ENCODE results near the gene ZKSCAN3. TPM values are rescaled to one million over a fixed set of nuclear protein-coding genes. Genes with fewer than 3 reads are reported as not detected.

Gene ZKSCAN3
- total and polyA plus RNA-seq, 2 of the 8 experiments (the other 6 are each of a cell fraction or from before 2014, with no cell fraction given): 2.7 to 9.8 TPM

DNA sequence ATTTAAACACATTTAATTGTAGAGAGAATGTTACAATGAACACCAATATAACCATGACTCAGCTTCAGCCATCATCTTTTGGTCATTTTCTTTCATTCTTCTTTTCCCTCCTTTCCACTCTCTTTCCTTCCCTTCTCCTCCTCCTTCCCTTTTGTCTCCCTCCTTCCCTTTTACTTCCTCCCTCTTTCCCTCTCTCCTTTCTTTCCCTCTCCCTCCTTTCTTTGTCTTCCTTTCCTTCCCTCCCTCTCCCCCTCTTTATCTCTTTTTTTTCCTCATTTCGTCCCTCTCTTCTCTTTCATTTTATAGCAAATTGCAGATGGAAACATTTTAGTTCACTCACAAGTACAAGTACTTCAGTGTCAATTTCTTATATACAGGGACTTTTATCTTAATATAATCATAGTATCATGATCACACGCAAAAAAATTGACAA lies 1.8 kb downstream of the ZKSCAN3 start:
- Histone ChIP-seq H4K20me1 (replicated peaks in 1 of 2; ENCODE audit: control insufficient read depth in 1 of 2, insufficient read depth in 2 of 2, low read length in 2 of 2) (peaks cover 0 to 5% of the 10 kb centered on the region in 2 experiments), H3K4me2 (ENCODE audit: insufficient read depth in 1 of 2, low read depth in 2 of 2, low read length in 2 of 2) (peak overlapping the region in 1 of 2 experiments; percentile 66; a peak in 2 of 4 replicates), H3K4me3 (ENCODE audit: extremely low read depth in 1 of 4, insufficient read depth in 2 of 4, low read depth in 3 of 4, low read length in 4 of 4) (peak overlapping the region in 1 of 4 experiments; percentile 94; a peak in 2 of 8 replicates), H2BK120ac (replicated peaks; ENCODE audit: low read depth, low read length) (no peak overlapping the region), H4K5ac (ENCODE audit: insufficient read length, low read depth, low read length) (no peak overlapping the region), H2BK15ac (ENCODE audit: low read length) (no peak overlapping the region), H3K27ac (ENCODE audit: low read depth, low read length) (no peak overlapping the region), H3K14ac (ENCODE audit: insufficient read length) (no peak overlapping the region), H2BK12ac (ENCODE audit: low read depth, low read length) (no peak overlapping the region), H3K23ac (ENCODE audit: insufficient read length) (no peak overlapping the region), H3K36me3 (ENCODE audit: control insufficient read depth in 2 of 4, insufficient read depth in 4 of 4, low read length in 3 of 4) (no peaks in the 10 kb centered on the region), H3K23me2 (ENCODE audit: low read depth, low read length) (peaks cover 3% of the 10 kb centered on the region; the same call in 1 of the 2 replicates), H2AK5ac (ENCODE audit: low read depth, low read length) (no peak overlapping the region), H3K18ac (ENCODE audit: extremely low read depth, low read length) (no peak overlapping the region), H3K4ac (replicated peaks; ENCODE audit: insufficient read length, low read depth, low read length) (no peak overlapping the region), H4K91ac (replicated peaks; ENCODE audit: insufficient read length, low read length) (no peak overlapping the region), H2AFZ (ENCODE audit: low read length) (no peak overlapping the region), H3K9me3 (ENCODE audit: insufficient read depth in 2 of 2, low read depth in 1 of 2, low read length in 1 of 2) (peaks cover 0 to 3% of the 10 kb centered on the region in 2 experiments; a peak in 2 of 4 replicates), H3K9ac (replicated peaks in 1 of 4; ENCODE audit: extremely low read depth in 1 of 4, low read depth in 3 of 4, low read length in 3 of 4) (no peak overlapping the region), H3K79me2 (ENCODE audit: control insufficient read depth in 1 of 2, insufficient read depth in 2 of 2, low read length in 2 of 2) (peaks cover 0 to 38% of the 10 kb centered on the region in 2 experiments; a peak in 3 of 4 replicates), H3K79me1 (ENCODE audit: low read depth, low read length) (no peaks in the 10 kb centered on the region; the same call in 1 of the 2 replicates), H3K27me3 (replicated peaks in 1 of 4; ENCODE audit: control insufficient read depth in 3 of 4, extremely low read depth in 1 of 4, insufficient read depth in 3 of 4, low read length in 3 of 4) (no peaks in the 10 kb centered on the region), H4K8ac (ENCODE audit: extremely low read depth, insufficient read depth, low read length) (no peak overlapping the region), H3K56ac (replicated peaks; ENCODE audit: insufficient read length, low read depth, low read length) (no peak overlapping the region), H3K4me1 (replicated peaks in 1 of 4; ENCODE audit: control insufficient read depth in 3 of 4, insufficient read depth in 4 of 4, low read length in 3 of 4) (peaks cover 2 to 6% (median 4%) of the 10 kb centered on the region in 4 experiments; a peak in 5 of 7 replicates), H2BK5ac (ENCODE audit: low read depth, low read length) (no peak overlapping the region), H2BK20ac (ENCODE audit: low read length) (no peak overlapping the region)
- FAIRE-seq (no peak), DNase-seq (ENCODE audit: low read depth in 1 of 2, low spot score in 2 of 2) (no peak)
- 65 to 100% methylated on average over 1 to 2 of the region's 2 CpGs for WGBS, 2 experiments (ENCODE audit: extremely low coverage in 1 of 2, insufficient coverage in 1 of 2, insufficient read length in 1 of 2, insufficient replicate concordance in 2 of 2, low coverage in 1 of 2, low lambda C conversion rate in 2 of 2, missing lambda C conversion rate in 1 of 2)
- ChIA-PET CTCF (ENCODE audit: partially characterized antibody) (interaction anchor here (0.6 kb wide), 1 partner anchor 210 kb away, joined by 3 read pairs; the partner anchor contains the start of gene ZKSCAN8), POLR2A (ENCODE audit: partially characterized antibody) (interaction anchor here (1.1 to 2.7 kb wide), 6 partner anchors 13 to 538 kb away, joined by 3 to 20 read pairs (median 6); partner anchors contain the start of gene ZSCAN31)
- TF ChIP-seq CREB1 (IDR thresholded peaks at IDR 0.05): no peak
- TF ChIP-seq CBX8 (IDR thresholded peaks at IDR 0.05; ENCODE audit: borderline replicate concordance, low read depth, low read length): no peak
- no peak for TF ChIP-seq POU5F1 (IDR thresholded peaks at IDR 0.05; ENCODE audit: low read depth, low read length)
- TF ChIP-seq RNF2 (IDR thresholded peaks at IDR 0.05; ENCODE audit: borderline replicate concordance, low read depth, low read length, missing control alignments, poor library complexity, severe bottlenecking): no peak
- TF ChIP-seq, protein P1, sequence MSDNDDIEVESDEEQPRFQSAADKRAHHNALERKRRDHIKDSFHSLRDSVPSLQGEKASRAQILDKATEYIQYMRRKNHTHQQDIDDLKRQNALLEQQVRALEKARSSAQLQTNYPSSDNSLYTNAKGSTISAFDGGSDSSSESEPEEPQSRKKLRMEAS (IDR thresholded peaks at IDR 0.05): no peak
- TF ChIP-seq GABPA (IDR thresholded peaks at IDR 0.05; ENCODE audit: borderline replicate concordance, insufficient read depth, low read length): no peak
- no peak for TF ChIP-seq FOSL1 (IDR thresholded peaks at IDR 0.05; ENCODE audit: insufficient read depth, low read depth, low read length)
- no peak for TF ChIP-seq EZH2 (IDR thresholded peaks at IDR 0.05; ENCODE audit: low read depth, low read length, severe bottlenecking)
- no peak for TF ChIP-seq ATF2 (IDR thresholded peaks at IDR 0.05; ENCODE audit: low read length)

Data from H1 (cell line).